CD4-positive, alpha-beta memory T cell (primary cell): ENCODE data around the gene RPL13A. TPM values are rescaled to one million over a fixed set of nuclear protein-coding genes. Genes with fewer than 3 reads are reported as not detected.
A peak's percentile ranks its signal among the peaks of the same experiment; 100 is the strongest.

Source experiments
- CTCF ChIA-PET: fragments of 350-600 bp; sonication (Branson Sonifier 250); formaldehyde crosslinking; loops from one replicate; lab custom pipeline; 2021; ENCODE audit warnings: inconsistent platforms; ENCODE audit not compliant: partially characterized antibody; lab: Charles Lee
- POLR2A ChIA-PET: fragments of 350-600 bp; sonication (Branson Sonifier 250); formaldehyde crosslinking; loops from one replicate; lab custom pipeline; 2021; ENCODE audit not compliant: partially characterized antibody; lab: Charles Lee
- DNase-seq, 5 donors: peaks; one replicate each; pipeline versions ENCODE4 v3.0.0 to v3.0.0-alpha.2; 2020 to 2022; ENCODE audit warnings: mixed read lengths in 1 of 5
- H3K27ac ChIP-seq: one replicate; pipeline ENCODE4 v1.7.0; 2013; ENCODE audit warnings: low read depth, low read length
- H3K27me3 ChIP-seq: 2 replicates; pipeline ENCODE4 v1.7.0; 2013; ENCODE audit warnings: mild to moderate bottlenecking, low read length, moderate library complexity; ENCODE audit not compliant: insufficient read depth
- H3K36me3 ChIP-seq: 2 replicates; pipeline ENCODE4 v1.7.0; 2013; ENCODE audit warnings: mild to moderate bottlenecking, low read length, moderate library complexity; ENCODE audit not compliant: insufficient read depth
- H3K4me1 ChIP-seq: 2 replicates; pipeline ENCODE4 v1.7.0; 2013; ENCODE audit warnings: mild to moderate bottlenecking, low read length, moderate library complexity; ENCODE audit not compliant: insufficient read depth
- H3K4me3 ChIP-seq, 2 donors: one replicate each; pipeline ENCODE4 v1.7.0; 2013; ENCODE audit warnings: low read length in 2 of 2, mild to moderate bottlenecking in 1 of 2
- H3K9me3 ChIP-seq, 2 donors: one replicate each; pipeline ENCODE4 v1.7.0; 2013; ENCODE audit warnings: low read length in 2 of 2, control low read depth in 1 of 2; ENCODE audit not compliant: control insufficient read depth in 1 of 2
- H3K27ac Mint-ChIP-seq, 7 donors: one replicate each; pipeline ENCODE4 v1.8.0; 2020 to 2021; ENCODE audit warnings: mixed read lengths in 7 of 7, mild to moderate bottlenecking in 6 of 7, inconsistent platforms in 3 of 7, moderate library complexity in 3 of 7
- H3K27me3 Mint-ChIP-seq, 2 donors: one replicate each; pipeline ENCODE4 v1.8.0; 2020 to 2021; ENCODE audit warnings: mixed read lengths in 2 of 2
- H3K36me3 Mint-ChIP-seq, 2 donors: one replicate each; pipeline ENCODE4 v1.8.0; 2020 to 2021; ENCODE audit warnings: mixed read lengths in 2 of 2, inconsistent platforms in 1 of 2, mild to moderate bottlenecking in 1 of 2
- H3K4me1 Mint-ChIP-seq, 4 donors: one replicate each; pipeline ENCODE4 v1.8.0; 2020 to 2021; ENCODE audit warnings: mixed read lengths in 4 of 4, mild to moderate bottlenecking in 1 of 4
- H3K4me3 Mint-ChIP-seq, 8 donors: one replicate each; pipeline ENCODE4 v1.8.0; 2020 to 2021; ENCODE audit warnings: mixed read lengths in 8 of 8, mild to moderate bottlenecking in 7 of 8, moderate library complexity in 6 of 8, inconsistent platforms in 3 of 8
- H3K9me3 Mint-ChIP-seq, 8 donors: one replicate each; pipeline ENCODE4 v1.8.0; 2020 to 2021; ENCODE audit warnings: mixed read lengths in 8 of 8, mild to moderate bottlenecking in 5 of 8, inconsistent platforms in 3 of 8, moderate library complexity in 1 of 8
- intact Hi-C: fragments of 100-400 bp; cut with micrococcal nuclease; formaldehyde crosslinking; loops from one replicate; pipeline ENCODE4 v1.15.1; 2023
- polyA plus RNA-seq, 2 donors: library from polyadenylated mRNA; unstranded; fragments of 300-500 nt; fragmentation: Illumina TruSeq; gene quantifications; one replicate each; pipeline ENCODE4 v1.2.3, GENCODE V29; 2021
- total RNA-seq, 2 experiments: library from RNA; stranded (reverse); gene quantifications; one replicate each; pipeline ENCODE4 v1.2.3, GENCODE V29; 2021

Gene RPL13A
- total and polyA plus RNA-seq, 4 experiments from 2014 or later: 1,827 to 5,661 (median 4,281) TPM

- CTCF ChIA-PET: interaction anchor here (1.3 kb wide), 1 partner anchor 8 kb away, joined by 4 read pairs; no protein-coding TSS in a partner anchor
- Mint-ChIP-seq H3K9me3 (no peaks in the 10 kb centered on the region), H3K27me3 (no peaks in the 10 kb centered on the region), H3K4me1 (peaks cover 3 to 15% (median 9%) of the 10 kb centered on the region in 4 donors), H3K27ac (peak overlapping the region in 6 of 7 donors; percentile 51 to 77 (median 67)), H3K36me3 (peaks cover 3 to 19% of the 10 kb centered on the region in 2 donors), H3K4me3 (no peak overlapping the region)
- no peaks in the 10 kb centered on the region for H3K27me3 ChIP-seq
- H3K4me3 ChIP-seq: no peak overlapping the region
- no peaks in the 10 kb centered on the region for H3K9me3 ChIP-seq
- intact Hi-C loops: no loop called here
- H3K27ac ChIP-seq: no peak overlapping the region
- peaks cover 30% of the 10 kb centered on the region for H3K4me1 ChIP-seq
- no peak for DNase-seq
- H3K36me3 ChIP-seq: peaks cover 29% of the 10 kb centered on the region
- POLR2A ChIA-PET: no interaction called here
These were observed 24.9 kb upstream of the RPL13A start for GRCh38 chr19:49462492-49462891.

GRCh38 chr19:49463960-49464740 is 23.3 kb upstream of the RPL13A start:
- DNase-seq: no peak
- intact Hi-C loops: no loop called here
- H3K4me3 ChIP-seq: no peak overlapping the region
- peaks cover 29% of the 10 kb centered on the region for H3K4me1 ChIP-seq
- peaks cover 0 to 1% (median 0%) of the 10 kb centered on the region in 8 donors for H3K9me3 Mint-ChIP-seq
- no peaks in the 10 kb centered on the region for H3K9me3 ChIP-seq
- peaks cover 27% of the 10 kb centered on the region for H3K36me3 ChIP-seq
- H3K27ac Mint-ChIP-seq: peak overlapping the region in 4 of 7 donors; percentile 52 to 87 (median 67)
- H3K4me1 Mint-ChIP-seq: peaks cover 8 to 18% (median 11%) of the 10 kb centered on the region in 4 donors
- CTCF ChIA-PET: no interaction called here
- no peaks in the 10 kb centered on the region for H3K27me3 Mint-ChIP-seq
- peaks cover 7 to 23% of the 10 kb centered on the region in 2 donors for H3K36me3 Mint-ChIP-seq
- H3K27ac ChIP-seq: no peak overlapping the region
- H3K27me3 ChIP-seq: no peaks in the 10 kb centered on the region
- peak overlapping the region in 1 of 8 donors; percentile 20 for H3K4me3 Mint-ChIP-seq
- POLR2A ChIA-PET: interaction anchor here (1.0 to 3.7 kb wide), 4 partner anchors 10 to 31 kb away, joined by 3 to 34 read pairs (median 3); partner anchors contain the start of genes ALDH16A1, FLT3LG and PIH1D1

GRCh38 chr19:49465371-49465770 is 22.0 kb upstream of the RPL13A start:
- ChIA-PET POLR2A (interaction anchor here (1.0 to 3.7 kb wide), 7 partner anchors 8 to 34 kb away, joined by 3 to 34 read pairs (median 3); partner anchors contain the start of genes ALDH16A1, FLT3LG, PIH1D1 and RPL13A), CTCF (interaction anchor here (0.9 kb wide), 1 partner anchor 10 kb away, joined by 3 read pairs; no protein-coding TSS in a partner anchor)
- Mint-ChIP-seq H3K4me1 (peaks cover 14 to 27% (median 20%) of the 10 kb centered on the region in 4 donors), H3K27me3 (no peaks in the 10 kb centered on the region), H3K4me3 (peak overlapping the region in 1 of 8 donors; percentile 10), H3K36me3 (peaks cover 4 to 14% of the 10 kb centered on the region in 2 donors), H3K9me3 (peaks cover 0 to 3% (median 0%) of the 10 kb centered on the region in 8 donors), H3K27ac (peak overlapping the region; percentile 35 to 90 (median 78))
- no peak for DNase-seq
- Histone ChIP-seq H3K27me3 (no peaks in the 10 kb centered on the region), H3K9me3 (no peaks in the 10 kb centered on the region), H3K36me3 (peaks cover 20% of the 10 kb centered on the region), H3K4me1 (peaks cover 37% of the 10 kb centered on the region), H3K4me3 (no peak overlapping the region), H3K27ac (peak overlapping the region; percentile 35)
- intact Hi-C loops: no loop called here

GRCh38 chr19:49468199-49468598 is 19.2 kb upstream of the RPL13A start:
- no peak for DNase-seq
- Histone ChIP-seq H3K27me3 (no peaks in the 10 kb centered on the region), H3K27ac (peak overlapping the region; percentile 84), H3K4me1 (peaks cover 64% of the 10 kb centered on the region), H3K9me3 (no peaks in the 10 kb centered on the region), H3K4me3 (peak overlapping the region in 1 of 2 donors; percentile 44), H3K36me3 (peaks cover 17% of the 10 kb centered on the region)
- Mint-ChIP-seq H3K27me3 (no peaks in the 10 kb centered on the region), H3K9me3 (peaks cover 0 to 3% (median 0%) of the 10 kb centered on the region in 8 donors), H3K27ac (peak overlapping the region; percentile 94 to 100 (median 100)), H3K4me1 (peaks cover 23 to 54% (median 36%) of the 10 kb centered on the region in 4 donors), H3K36me3 (peaks cover 4 to 10% of the 10 kb centered on the region in 2 donors), H3K4me3 (peak overlapping the region in 4 of 8 donors; percentile 46 to 94 (median 84))
- intact Hi-C loops: no loop called here
- CTCF ChIA-PET: interaction anchor here (3.5 to 6.0 kb wide), 3 partner anchors 9 to 76 kb away, joined by 20 to 227 read pairs (median 57); partner anchors contain the start of genes ALDH16A1 and PIH1D1
- POLR2A ChIA-PET: interaction anchor here (0.6 to 6.2 kb wide), 8 partner anchors 10 to 37 kb away, joined by 3 to 222 read pairs (median 15); partner anchors contain the start of genes ALDH16A1, PIH1D1 and RPL13A

- H3K4me3 ChIP-seq: peak overlapping the region in 1 of 2 donors; percentile 44
- H3K27me3 Mint-ChIP-seq: no peaks in the 10 kb centered on the region
- H3K4me1 ChIP-seq: peaks cover 71% of the 10 kb centered on the region
- peaks cover 0 to 3% (median 0%) of the 10 kb centered on the region in 8 donors for H3K9me3 Mint-ChIP-seq
- peak overlapping the region; percentile 67 to 94 (median 80) for H3K4me3 Mint-ChIP-seq
- CTCF ChIA-PET: interaction anchor here (1.0 to 6.0 kb wide), 12 partner anchors 10 to 242 kb away, joined by 3 to 227 read pairs (median 8); partner anchors contain the start of genes ALDH16A1 and PIH1D1
- POLR2A ChIA-PET: interaction anchor here (0.6 to 6.2 kb wide), 24 partner anchors 11 to 369 kb away, joined by 3 to 222 read pairs (median 6); partner anchors contain the start of genes ALDH16A1, GFY, KASH5 and PIH1D1
- intact Hi-C loops: loop anchor here (1.0 kb wide), 1 partner anchor 16 kb away; the partner anchor contains the start of gene ALDH16A1
- DNase-seq: peak; percentile 96 to 99 (median 98)
- H3K27me3 ChIP-seq: no peaks in the 10 kb centered on the region
- H3K4me1 Mint-ChIP-seq: peaks cover 24 to 61% (median 40%) of the 10 kb centered on the region in 4 donors
- no peaks in the 10 kb centered on the region for H3K9me3 ChIP-seq
- H3K27ac Mint-ChIP-seq: peak overlapping the region; percentile 94 to 100 (median 100)
- H3K36me3 ChIP-seq: peaks cover 17% of the 10 kb centered on the region
- peak overlapping the region; percentile 84 for H3K27ac ChIP-seq
- H3K36me3 Mint-ChIP-seq: peaks cover 4 to 10% of the 10 kb centered on the region in 2 donors
These were observed 18.5 kb upstream of the RPL13A start for GRCh38 chr19:49468746-49469447.

- ChIA-PET POLR2A (interaction anchor here (0.5 to 6.2 kb wide), 38 partner anchors 12 to 244 kb away, joined by 3 to 222 read pairs (median 5); partner anchors contain the start of genes ALDH16A1, CD37, GFY and KASH5), CTCF (interaction anchor here (0.7 to 6.0 kb wide), 23 partner anchors 8 to 244 kb away, joined by 3 to 227 read pairs (median 4); partner anchors contain the start of genes ALDH16A1, PIH1D1, PRR12 and RPS11)
- Histone ChIP-seq H3K27me3 (no peaks in the 10 kb centered on the region), H3K27ac (peak overlapping the region; percentile 75), H3K36me3 (peaks cover 7% of the 10 kb centered on the region), H3K4me3 (no peak overlapping the region), H3K9me3 (no peaks in the 10 kb centered on the region), H3K4me1 (peaks cover 71% of the 10 kb centered on the region)
- intact Hi-C loops: loop anchor here (1.0 to 2.0 kb wide), 3 partner anchors 17 to 243 kb away; partner anchors contain the start of gene ALDH16A1
- H3K4me3 Mint-ChIP-seq: peak overlapping the region in 7 of 8 donors; percentile 40 to 81 (median 52)
- H3K4me1 Mint-ChIP-seq: peaks cover 24 to 61% (median 41%) of the 10 kb centered on the region in 4 donors
- H3K36me3 Mint-ChIP-seq: peaks cover 5 to 11% of the 10 kb centered on the region in 2 donors
- no peaks in the 10 kb centered on the region for H3K27me3 Mint-ChIP-seq
- peaks cover 0 to 3% (median 0%) of the 10 kb centered on the region in 8 donors for H3K9me3 Mint-ChIP-seq
- DNase-seq: peak; percentile 78 to 94 (median 85)
- H3K27ac Mint-ChIP-seq: peak overlapping the region; percentile 94 to 100 (median 100)
These were observed 17.4 kb upstream of the RPL13A start for GRCh38 chr19:49469828-49470614.
